ENCODE results near the gene FBXO15. TPM values are rescaled to one million over a fixed set of nuclear protein-coding genes. Genes with fewer than 3 reads are reported as not detected.

FBXO15 gene
- total RNA-seq, 4 donors from 2014 or later, result not detected

DNA sequence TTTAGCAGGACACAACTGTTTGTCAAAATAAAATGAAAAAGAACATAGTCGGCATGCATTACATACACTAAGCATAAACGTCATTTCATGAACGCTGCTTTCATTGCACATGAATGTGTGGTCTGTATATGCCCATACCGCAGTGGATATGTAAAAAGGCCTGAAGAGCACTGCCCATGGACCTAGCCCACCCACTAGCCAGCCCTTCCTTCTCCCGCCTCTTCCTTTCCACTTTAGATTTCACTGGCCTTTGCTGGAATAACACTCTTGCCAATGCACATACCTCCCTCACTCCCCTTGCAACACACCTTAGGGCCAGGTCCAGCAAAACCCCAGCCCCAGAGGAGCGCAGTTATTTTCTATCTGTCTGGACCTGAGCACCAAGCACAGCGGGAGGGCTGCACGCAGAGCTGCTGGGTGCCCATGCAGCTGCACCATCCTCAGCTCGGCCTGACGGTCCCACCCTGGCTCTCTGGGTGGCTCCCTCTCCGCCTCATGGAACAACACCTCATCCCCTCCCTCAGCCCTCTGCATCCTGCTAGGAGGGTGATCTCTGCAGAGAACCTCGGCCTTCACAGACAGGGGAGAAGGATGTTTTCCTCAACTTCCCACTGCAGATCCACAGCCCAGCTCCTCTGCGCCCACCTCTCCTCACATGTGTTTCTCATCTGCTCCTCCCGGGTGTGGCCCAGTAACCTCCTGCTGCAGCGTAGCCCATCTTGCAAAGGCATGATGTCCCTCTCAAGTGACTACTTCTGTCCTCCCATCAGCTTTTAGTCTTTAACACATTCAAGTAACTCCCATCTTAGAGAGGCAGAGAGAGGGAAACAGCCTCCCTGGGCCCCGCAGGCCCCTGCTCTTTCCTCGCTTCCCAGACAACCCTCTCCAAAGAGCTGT, 72.7 kb downstream of the FBXO15 start:
- DNase-seq, result no peak
- Histone ChIP-seq H3K27ac (no peak overlapping the region), H3K9me3 (no peaks in the 10 kb centered on the region), H3K27me3 (no peaks in the 10 kb centered on the region), H3K4me3 (no peak overlapping the region), H3K4me1 (no peaks in the 10 kb centered on the region), H3K36me3 (no peaks in the 10 kb centered on the region)
- TF ChIP-seq POLR2A (IDR thresholded peaks at IDR 0.05), result no peak

DNA sequence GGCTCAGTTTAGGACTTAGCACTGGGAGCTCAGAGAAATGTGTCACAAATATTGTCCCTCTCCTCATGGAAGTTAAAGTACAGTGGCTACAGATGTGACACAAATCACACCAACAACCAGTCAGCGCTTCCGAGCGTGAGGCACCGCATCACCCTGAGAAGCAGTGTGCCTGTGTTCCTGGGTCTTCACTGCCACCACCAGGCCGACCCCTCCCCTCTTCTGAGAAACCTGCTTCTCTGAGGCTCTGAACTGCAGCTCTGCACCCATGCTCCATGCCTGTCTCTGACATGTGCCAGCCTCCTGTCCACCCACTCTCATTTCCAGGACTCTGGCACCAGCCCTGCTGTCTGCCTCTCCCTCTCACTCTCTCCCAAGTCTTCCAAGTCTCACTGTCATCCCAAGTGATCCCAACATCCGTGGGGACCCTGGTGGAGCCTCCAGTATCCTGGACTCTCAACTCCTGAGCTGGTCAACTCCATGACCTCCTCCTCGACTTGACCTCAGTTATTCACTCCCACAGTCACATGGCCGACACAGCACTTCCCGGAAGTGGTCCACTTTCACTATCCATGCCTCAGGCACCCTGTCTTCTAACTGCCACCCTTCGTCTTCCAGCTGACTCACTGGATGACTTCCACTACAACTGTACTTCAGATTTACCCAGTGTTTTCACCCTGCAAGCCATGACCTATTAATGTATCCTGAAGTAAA, 73.5 kb downstream of the FBXO15 start:
- no peak for DNase-seq
- Histone ChIP-seq H3K4me1 (no peaks in the 10 kb centered on the region), H3K9me3 (no peaks in the 10 kb centered on the region), H3K4me3 (no peak overlapping the region), H3K27ac (no peak overlapping the region), H3K36me3 (no peaks in the 10 kb centered on the region), H3K27me3 (no peaks in the 10 kb centered on the region)
- no peak for TF ChIP-seq POLR2A (IDR thresholded peaks at IDR 0.05)
- TF ChIP-seq, protein P1, sequence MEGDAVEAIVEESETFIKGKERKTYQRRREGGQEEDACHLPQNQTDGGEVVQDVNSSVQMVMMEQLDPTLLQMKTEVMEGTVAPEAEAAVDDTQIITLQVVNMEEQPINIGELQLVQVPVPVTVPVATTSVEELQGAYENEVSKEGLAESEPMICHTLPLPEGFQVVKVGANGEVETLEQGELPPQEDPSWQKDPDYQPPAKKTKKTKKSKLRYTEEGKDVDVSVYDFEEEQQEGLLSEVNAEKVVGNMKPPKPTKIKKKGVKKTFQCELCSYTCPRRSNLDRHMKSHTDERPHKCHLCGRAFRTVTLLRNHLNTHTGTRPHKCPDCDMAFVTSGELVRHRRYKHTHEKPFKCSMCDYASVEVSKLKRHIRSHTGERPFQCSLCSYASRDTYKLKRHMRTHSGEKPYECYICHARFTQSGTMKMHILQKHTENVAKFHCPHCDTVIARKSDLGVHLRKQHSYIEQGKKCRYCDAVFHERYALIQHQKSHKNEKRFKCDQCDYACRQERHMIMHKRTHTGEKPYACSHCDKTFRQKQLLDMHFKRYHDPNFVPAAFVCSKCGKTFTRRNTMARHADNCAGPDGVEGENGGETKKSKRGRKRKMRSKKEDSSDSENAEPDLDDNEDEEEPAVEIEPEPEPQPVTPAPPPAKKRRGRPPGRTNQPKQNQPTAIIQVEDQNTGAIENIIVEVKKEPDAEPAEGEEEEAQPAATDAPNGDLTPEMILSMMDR (IDR thresholded peaks at IDR 0.05), result no peak

DNA sequence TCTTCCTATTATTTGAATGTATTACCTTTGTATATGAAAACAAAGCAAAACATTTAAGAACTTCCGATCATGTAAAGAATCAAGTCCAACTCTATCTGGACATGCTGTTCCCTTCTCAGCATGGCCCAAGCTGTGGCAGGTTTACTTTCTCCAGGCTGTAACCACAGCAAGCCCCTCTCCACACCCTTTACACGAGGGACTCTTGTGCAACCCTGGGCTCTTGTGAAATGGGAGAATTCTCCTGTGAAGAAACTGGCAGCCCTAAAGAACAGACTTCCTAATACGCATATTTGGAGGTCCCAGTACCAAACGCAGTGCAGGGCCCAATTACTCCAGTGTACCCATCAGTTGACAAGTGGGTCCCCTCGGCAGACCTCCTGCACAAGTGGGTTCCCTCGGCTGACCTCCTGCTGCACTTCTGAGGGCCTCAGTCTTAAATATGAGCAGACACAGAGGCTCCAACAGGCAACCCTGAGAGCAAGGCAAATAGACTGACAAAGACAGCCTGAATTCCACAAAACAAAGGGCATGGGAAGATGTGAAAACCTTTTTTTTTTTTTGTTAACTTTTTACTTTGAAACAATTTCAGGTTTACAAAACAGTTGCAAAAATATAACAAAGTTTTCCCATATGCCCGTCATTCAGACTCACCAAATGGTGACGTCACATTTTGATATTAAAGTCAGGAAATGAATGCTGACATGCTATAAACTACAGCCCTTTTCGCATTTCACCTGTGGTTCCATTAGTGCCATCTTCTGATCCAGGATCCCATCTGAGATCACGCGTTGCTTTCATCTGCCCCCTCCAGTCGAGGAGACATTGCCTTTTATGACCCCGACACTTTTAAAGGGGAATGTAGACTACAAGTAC, 78.2 kb downstream of the FBXO15 start:
- Histone ChIP-seq H3K4me1 (no peaks in the 10 kb centered on the region), H3K27ac (no peak overlapping the region), H3K27me3 (no peaks in the 10 kb centered on the region), H3K36me3 (no peaks in the 10 kb centered on the region), H3K9me3 (no peaks in the 10 kb centered on the region), H3K4me3 (no peak overlapping the region)
- TF ChIP-seq POLR2A (IDR thresholded peaks at IDR 0.05), result no peak
- TF ChIP-seq, protein P1 (IDR thresholded peaks at IDR 0.05), result no peak
- no peak for DNase-seq

DNA sequence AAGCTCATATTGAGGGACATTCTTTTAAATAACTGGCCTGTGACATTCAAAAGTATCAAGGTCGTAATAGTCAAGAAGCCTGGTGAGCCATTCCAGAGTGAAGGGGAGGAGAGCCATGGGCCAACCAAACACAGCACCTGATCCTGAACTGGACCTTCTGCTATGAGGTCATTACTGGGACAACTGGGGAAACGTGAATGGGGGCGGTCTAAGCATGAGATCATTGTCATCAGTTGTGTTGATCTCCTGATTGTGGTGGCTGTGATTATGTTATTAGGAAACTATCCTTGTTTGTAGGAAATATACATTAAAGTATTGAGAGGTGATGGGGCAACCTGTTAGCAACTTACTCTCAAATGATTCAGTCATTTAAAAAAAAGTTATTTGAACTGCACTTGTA, 79.3 kb downstream of the FBXO15 start:
- Histone ChIP-seq H3K9me3 (no peaks in the 10 kb centered on the region), H3K36me3 (no peaks in the 10 kb centered on the region), H3K27me3 (no peaks in the 10 kb centered on the region), H3K4me1 (no peaks in the 10 kb centered on the region), H3K4me3 (no peak overlapping the region), H3K27ac (no peak overlapping the region)
- no peak for TF ChIP-seq POLR2A (IDR thresholded peaks at IDR 0.05)
- TF ChIP-seq, protein P1 (IDR thresholded peaks at IDR 0.05), result no peak
- DNase-seq, result no peak

DNA sequence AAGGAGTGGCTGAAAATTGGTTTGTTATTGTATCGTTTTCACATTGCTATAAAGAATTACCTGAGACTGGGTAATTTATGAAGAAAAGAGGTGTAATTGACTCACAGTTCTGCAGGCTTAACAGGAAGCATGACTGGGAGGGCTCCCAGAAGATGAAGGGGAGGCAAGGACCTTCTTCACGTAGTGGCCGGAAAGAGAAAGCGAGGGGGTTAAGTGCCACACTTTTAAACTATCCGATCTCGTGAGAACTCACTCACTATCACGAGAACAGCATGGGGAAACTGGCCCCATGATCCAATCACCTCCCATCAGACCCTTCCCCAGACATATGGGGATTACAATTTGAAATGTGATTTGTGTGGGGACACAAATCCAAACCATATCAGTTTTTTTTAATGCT, 81.6 kb downstream of the FBXO15 start:
- TF ChIP-seq, protein P1 (IDR thresholded peaks at IDR 0.05), result no peak
- TF ChIP-seq POLR2A (IDR thresholded peaks at IDR 0.05), result no peak
- Histone ChIP-seq H3K4me1 (no peaks in the 10 kb centered on the region), H3K4me3 (no peak overlapping the region), H3K27me3 (no peaks in the 10 kb centered on the region), H3K27ac (peak overlapping the region in 1 of 4 donors; percentile 27), H3K9me3 (no peaks in the 10 kb centered on the region), H3K36me3 (no peaks in the 10 kb centered on the region)
- DNase-seq, result no peak
